HG03097 (cell line): ENCODE measurements around the gene TBL1X.

ENCODE experiments used
- ATAC-seq: cut with Tn5 transposase; IDR thresholded peaks from one replicate; pipeline ENCODE4 v1.9.1; 2021; ENCODE audit not compliant: unreplicated experiment, low FRiP score

Gene TBL1X

GRCh38 chrX:9611436-9612145 is 146.7 kb downstream of the TBL1X start:
- ATAC-seq = no peak

DNA sequence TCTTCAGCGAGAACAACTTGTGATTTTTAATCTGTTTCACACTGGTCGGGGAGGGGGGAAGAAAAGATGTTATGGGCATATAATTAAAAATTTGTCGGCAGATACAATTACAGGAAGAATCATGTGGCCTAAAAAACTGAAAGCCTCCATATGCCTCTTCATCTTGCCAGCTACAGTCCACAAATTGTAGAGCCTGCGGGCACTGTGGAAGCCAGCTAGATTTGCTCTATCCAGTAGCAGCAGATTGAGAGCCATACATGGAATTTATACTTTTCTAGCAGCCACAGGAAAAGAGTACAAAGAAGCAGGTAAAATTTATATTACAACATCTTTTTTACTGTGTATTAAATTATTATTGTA is 147.3 kb downstream of the TBL1X start:
- no peak for ATAC-seq

- ATAC-seq = no peak
Observed at GRCh38 chrX:9614016-9614415, 149.2 kb downstream of the TBL1X start.

- ATAC-seq = no peak
Observed at GRCh38 chrX:9619133-9619532, 154.3 kb downstream of the TBL1X start.

- no peak for ATAC-seq
Observed at GRCh38 chrX:9619581-9619980, 154.7 kb downstream of the TBL1X start.

- ATAC-seq = no peak
Observed at GRCh38 chrX:9622128-9622527, 157.3 kb downstream of the TBL1X start.

- no peak for ATAC-seq
Observed at GRCh38 chrX:9626379-9626778, 161.5 kb downstream of the TBL1X start.

GRCh38 chrX:9627922-9628321 is 163.1 kb downstream of the TBL1X start:
- ATAC-seq = no peak

DNA sequence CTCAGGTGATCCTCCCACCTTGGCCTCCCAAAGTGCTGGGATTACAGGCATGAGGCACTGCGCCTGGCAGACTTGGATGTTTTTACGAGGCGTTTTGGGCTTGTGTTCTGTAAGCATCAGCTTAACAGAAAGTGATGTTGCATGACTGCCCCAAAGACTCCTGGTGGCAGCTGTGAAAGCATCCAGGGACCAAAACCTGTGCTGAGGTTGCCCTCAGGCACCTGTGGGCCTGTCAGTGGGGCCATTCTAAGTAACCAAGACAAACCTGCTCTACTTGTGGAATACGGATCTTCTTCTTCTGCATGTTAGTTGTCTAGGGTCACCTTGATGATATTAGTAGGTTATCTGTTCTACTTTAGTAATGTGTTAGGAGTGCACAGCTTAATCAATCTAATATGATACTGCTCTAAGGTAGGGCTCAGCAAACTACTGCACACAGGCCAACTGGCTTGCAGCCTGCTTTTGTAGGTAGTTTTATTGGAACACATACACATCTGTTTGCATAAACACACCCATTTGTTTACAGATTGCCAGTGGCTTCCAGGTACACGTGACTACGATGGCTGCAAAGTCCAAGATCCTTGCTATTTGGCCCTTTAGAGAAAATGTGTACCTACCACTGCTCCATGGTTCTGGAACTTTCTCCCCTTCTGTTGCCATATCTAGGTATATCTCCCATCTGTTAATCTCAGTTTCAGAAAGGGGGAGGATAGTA is 164.1 kb downstream of the TBL1X start:
- no peak for ATAC-seq

DNA sequence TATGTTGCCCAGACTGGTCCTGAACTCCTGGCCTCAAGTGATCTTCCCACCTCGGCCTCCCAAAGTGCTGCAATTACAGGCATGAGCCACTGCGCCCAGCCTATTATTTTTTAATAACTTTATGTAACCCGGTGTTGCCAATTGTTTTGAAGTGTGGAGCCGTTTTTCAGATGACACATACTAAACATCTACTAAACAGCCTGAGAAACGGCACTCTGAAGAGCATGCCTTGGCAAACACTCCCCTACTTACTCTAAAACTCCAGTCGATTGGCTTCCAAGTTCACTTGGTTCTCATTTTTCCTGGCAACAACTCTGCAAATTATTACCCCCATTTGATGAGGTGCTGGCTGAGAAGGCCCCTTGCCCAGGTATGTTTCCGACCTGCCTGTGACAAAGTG is 169.7 kb downstream of the TBL1X start:
- ATAC-seq = no peak

- ATAC-seq = no peak
Observed at GRCh38 chrX:9635368-9635767, 170.5 kb downstream of the TBL1X start.

DNA sequence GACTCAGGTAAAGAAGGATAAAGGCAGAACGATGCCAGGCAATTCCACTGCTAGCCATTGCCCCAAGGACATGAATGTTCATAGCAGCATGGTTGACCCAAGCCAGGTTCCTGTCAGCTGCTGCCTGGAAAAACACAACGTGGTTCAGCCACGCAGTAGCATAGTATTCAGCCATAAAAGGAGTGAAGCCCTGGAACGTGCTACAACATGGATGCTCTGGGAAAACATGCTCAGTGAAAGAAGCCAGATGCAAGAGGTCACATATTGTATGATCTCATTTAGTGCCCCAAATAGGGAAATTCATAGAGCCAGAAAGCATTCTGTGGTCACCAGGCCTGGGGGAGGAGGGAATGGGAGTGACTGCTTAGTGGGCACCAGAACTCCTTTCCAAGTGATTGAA is 170.9 kb downstream of the TBL1X start:
- ATAC-seq = no peak

DNA sequence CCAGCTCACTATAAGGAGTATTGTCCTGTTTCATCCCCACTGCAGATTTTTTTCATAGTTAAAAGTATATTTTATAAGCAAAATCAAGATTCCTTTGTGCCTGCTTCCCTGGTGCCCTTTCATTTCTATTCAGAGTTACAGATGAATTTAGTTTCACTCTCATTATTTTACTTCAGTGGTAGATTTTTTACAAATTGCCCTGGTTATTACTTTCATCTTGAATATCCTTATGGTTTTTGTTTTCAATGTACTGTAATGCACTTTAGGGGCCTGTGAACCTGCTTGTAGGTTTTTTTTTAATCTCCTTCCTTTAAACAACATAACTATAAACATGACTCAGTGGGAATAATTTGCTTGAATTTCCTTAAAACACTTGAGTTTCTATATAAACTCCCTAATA is 174.0 kb downstream of the TBL1X start:
- ATAC-seq = no peak

GRCh38 chrX:9642270-9642995 is 177.6 kb downstream of the TBL1X start:
- ATAC-seq = no peak

DNA sequence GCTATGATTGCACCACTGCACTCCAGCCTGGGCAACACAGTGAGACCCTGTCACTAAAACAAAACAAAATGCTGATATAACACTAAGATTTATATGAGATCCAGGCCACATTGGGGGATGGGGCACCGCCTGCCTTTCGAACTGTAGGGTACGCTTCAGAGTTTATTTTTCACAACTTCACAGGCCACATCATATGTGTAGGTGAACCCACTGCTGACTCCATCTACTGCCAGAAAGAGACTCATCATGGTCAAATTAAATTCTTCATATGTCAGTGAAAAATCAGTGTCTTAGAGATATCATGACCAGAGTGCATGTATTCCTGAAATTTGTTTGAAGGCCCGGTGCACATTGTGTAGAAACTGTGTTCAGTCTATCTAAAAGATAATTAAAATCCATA is 178.9 kb downstream of the TBL1X start:
- ATAC-seq = no peak

DNA sequence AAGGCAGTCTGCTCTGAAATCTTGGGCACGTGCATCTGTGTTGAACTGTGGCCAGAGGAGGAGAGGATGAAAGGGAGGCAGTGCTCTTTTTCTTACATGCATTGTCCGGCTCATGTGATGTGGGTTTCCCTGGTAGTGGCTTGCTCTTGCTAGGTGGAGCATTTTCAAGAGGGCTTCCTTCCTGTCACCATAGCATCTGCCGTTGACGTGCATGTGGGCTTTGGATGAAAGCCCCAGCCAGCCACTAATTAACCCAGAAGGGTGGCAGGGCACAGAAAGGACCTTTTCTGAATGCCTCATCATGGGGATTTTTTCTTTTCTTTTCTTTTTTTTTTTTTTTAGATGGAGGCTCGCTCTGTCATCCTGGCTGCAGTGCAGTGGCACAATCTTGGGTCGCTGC is 179.5 kb downstream of the TBL1X start:
- ATAC-seq = peak; percentile 96

- no peak for ATAC-seq
Observed at GRCh38 chrX:9646471-9647224, 181.8 kb downstream of the TBL1X start.

GRCh38 chrX:9647431-9647830 is 182.6 kb downstream of the TBL1X start:
- no peak for ATAC-seq

DNA sequence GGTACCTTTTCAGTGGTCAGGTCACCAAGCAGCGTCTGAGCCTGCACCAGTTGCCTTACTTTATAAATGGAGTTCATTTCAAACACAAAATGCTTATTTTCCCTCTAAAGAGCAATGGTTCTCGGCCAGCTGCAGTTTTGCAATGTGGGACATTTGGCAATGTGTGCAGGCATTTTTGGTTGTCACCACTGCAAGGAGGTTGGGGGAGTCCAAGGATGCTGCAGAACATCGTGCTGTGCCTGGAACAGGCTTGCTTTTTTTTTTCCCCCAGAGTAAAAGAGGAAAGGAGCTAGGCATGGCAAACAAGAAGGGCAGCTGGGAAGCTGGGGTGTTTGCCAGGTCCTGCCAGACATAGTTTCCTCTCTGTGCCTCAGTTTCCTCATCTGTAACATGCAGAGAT is 185.2 kb downstream of the TBL1X start:
- ATAC-seq = no peak

DNA sequence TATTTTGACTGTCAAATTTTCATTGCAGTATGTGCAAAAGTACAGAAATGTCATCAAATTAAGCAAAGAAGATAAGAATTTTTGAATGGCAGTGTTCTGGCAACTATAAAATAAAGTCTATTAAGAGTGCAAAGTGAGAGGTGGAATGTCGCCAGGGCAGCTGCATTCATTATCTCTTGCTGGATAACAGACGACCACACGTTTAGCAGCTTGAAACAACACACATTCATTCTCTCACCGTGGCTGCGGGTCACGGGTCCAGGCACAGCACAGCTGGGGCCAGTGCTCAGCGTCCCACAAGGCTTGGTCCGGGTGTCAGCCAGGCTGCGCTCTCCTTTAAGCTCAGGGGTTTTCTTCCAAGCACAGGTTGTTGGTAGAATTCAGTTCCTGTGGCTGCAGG is 186.9 kb downstream of the TBL1X start:
- ATAC-seq = no peak

GRCh38 chrX:9654929-9655328 is 190.1 kb downstream of the TBL1X start:
- ATAC-seq = no peak
